Upper lobe of left lung (tissue), 4 donors: ENCODE measurements around the gene ABHD12.

Source experiments
- EP300 ChIP-seq, 4 donors: sonication (generic); formaldehyde crosslinking; IDR thresholded peaks; one replicate each; pipeline ENCODE4 v1.5.1; 2017; ENCODE audit warnings: antibody characterized with exemption in 4 of 4, control low read depth in 2 of 4
- POLR2A ChIP-seq, 4 donors: fragments of 450-650 bp; IDR thresholded peaks; one replicate each; pipeline ENCODE4 v1.5.1; 2016 to 2017; ENCODE audit warnings: antibody characterized with exemption in 4 of 4, mild to moderate bottlenecking in 2 of 4
- TF ChIP-seq, protein P1 (sequence below), 6 experiments: fragments of 450-650 bp in 4 of 6; fragments of 200-600 bp in 2 of 6; sonication (generic) in 2 of 6; IDR thresholded peaks; one replicate each; pipeline ENCODE4 v1.5.1; 2016 to 2019; ENCODE audit warnings: antibody characterized with exemption in 6 of 6

- TF ChIP-seq EP300 (IDR thresholded peaks at IDR 0.05) (no peak), POLR2A (IDR thresholded peaks at IDR 0.05) (no peak)
- TF ChIP-seq, protein P1, sequence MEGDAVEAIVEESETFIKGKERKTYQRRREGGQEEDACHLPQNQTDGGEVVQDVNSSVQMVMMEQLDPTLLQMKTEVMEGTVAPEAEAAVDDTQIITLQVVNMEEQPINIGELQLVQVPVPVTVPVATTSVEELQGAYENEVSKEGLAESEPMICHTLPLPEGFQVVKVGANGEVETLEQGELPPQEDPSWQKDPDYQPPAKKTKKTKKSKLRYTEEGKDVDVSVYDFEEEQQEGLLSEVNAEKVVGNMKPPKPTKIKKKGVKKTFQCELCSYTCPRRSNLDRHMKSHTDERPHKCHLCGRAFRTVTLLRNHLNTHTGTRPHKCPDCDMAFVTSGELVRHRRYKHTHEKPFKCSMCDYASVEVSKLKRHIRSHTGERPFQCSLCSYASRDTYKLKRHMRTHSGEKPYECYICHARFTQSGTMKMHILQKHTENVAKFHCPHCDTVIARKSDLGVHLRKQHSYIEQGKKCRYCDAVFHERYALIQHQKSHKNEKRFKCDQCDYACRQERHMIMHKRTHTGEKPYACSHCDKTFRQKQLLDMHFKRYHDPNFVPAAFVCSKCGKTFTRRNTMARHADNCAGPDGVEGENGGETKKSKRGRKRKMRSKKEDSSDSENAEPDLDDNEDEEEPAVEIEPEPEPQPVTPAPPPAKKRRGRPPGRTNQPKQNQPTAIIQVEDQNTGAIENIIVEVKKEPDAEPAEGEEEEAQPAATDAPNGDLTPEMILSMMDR (IDR thresholded peaks at IDR 0.05): no peak
These were observed 3.6 kb upstream of the ABHD12 start for GRCh38 chr20:25394276-25394675.
